GM12875 (cell line): ENCODE data around the gene MBIP.

Experiments
- H3K4me3 ChIP-seq: one replicate; pipeline ENCODE4 v1.5.1; 2011; ENCODE audit warnings: low read depth, low read length, control low read depth
- TF ChIP-seq, protein P1 (sequence below): IDR thresholded peaks from 2 replicates; pipeline ENCODE4 v1.5.1; 2011; ENCODE audit warnings: low read depth, mild to moderate bottlenecking, control low read depth, inconsistent platforms, low read length, moderate library complexity, borderline replicate concordance; ENCODE audit not compliant: insufficient read depth

The MBIP gene

DNA sequence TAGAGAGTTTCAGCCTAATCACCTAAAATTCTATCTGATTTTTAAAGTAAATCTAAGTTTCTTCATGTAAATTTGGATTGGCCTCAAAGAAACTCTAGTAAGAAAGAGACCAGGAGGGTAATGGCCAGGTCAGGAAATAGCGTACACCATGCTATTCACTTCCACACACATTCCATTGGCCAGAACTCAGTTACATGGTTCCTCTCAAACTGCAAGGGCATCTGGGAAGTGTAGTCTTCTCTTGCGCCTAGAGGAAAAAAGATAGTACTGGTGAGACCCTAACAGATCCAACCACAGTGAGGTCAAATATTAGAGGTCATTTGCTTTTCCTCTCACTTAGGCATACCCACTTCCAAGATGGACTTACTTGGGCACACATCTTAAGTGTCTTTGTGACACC lies 39.1 kb downstream of the MBIP start:
- no peak overlapping the region for H3K4me3 ChIP-seq
- TF ChIP-seq, protein P1, sequence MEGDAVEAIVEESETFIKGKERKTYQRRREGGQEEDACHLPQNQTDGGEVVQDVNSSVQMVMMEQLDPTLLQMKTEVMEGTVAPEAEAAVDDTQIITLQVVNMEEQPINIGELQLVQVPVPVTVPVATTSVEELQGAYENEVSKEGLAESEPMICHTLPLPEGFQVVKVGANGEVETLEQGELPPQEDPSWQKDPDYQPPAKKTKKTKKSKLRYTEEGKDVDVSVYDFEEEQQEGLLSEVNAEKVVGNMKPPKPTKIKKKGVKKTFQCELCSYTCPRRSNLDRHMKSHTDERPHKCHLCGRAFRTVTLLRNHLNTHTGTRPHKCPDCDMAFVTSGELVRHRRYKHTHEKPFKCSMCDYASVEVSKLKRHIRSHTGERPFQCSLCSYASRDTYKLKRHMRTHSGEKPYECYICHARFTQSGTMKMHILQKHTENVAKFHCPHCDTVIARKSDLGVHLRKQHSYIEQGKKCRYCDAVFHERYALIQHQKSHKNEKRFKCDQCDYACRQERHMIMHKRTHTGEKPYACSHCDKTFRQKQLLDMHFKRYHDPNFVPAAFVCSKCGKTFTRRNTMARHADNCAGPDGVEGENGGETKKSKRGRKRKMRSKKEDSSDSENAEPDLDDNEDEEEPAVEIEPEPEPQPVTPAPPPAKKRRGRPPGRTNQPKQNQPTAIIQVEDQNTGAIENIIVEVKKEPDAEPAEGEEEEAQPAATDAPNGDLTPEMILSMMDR = no peak

DNA sequence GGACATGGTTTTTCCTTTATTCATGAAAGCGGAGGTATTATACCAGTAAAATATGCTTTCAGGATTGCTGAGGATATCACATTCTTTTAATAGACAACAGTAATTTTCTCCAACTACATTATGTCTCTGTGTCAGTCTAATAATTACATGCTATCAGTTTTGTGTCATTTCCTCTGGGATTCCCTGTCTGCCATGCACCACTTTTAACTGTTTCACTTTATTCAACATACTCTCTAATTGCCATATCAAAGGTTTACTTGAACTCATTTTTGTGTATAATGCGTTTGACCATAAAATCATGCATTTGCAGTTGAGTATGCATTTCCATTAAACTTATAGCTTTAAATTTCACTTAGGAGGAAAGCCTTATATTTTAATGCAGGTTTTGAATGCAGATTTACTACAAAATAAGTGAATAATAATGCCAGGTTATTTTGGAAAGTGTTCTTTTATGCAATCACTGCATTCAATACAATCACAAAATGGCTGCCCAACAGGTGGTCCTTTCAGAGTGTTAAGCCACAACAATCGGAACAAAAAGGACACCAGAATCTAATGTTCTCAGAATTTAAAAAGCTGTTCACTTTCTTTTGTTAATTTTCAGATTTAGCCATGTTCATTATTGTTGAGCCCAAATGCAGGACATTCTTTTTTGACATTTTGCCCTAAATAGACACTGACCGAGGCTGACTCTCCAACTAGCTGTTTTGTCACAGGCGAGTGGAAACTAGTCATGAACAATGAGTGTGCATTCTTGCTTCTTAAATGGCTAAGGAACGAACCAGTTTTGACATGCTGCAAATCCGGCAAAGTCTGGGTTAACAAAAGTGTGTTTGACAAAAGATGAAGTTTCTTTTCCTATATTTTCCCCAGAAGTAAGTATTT lies 40.9 kb downstream of the MBIP start:
- TF ChIP-seq, protein P1 = no peak
- no peak overlapping the region for H3K4me3 ChIP-seq

DNA sequence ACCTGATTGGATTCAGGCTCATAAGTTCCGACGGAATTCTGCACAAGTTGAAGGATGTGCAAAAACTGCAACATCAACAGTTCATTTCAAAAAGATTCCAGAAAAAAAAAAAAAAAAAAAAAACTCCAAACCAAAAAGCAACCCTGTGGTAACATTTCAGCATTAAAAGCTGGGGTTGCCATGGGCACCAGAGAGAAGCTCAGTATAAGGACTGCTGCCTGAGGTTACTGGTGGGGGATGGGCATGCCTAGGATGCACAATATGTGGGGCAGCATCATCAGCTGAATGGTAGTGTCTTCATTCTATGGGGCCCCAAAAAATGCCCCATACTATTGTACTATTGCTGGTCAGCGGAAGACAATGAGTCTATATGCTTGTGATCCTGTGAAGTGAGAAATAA lies 44.7 kb downstream of the MBIP start:
- TF ChIP-seq, protein P1 = no peak
- H3K4me3 ChIP-seq = no peak overlapping the region

DNA sequence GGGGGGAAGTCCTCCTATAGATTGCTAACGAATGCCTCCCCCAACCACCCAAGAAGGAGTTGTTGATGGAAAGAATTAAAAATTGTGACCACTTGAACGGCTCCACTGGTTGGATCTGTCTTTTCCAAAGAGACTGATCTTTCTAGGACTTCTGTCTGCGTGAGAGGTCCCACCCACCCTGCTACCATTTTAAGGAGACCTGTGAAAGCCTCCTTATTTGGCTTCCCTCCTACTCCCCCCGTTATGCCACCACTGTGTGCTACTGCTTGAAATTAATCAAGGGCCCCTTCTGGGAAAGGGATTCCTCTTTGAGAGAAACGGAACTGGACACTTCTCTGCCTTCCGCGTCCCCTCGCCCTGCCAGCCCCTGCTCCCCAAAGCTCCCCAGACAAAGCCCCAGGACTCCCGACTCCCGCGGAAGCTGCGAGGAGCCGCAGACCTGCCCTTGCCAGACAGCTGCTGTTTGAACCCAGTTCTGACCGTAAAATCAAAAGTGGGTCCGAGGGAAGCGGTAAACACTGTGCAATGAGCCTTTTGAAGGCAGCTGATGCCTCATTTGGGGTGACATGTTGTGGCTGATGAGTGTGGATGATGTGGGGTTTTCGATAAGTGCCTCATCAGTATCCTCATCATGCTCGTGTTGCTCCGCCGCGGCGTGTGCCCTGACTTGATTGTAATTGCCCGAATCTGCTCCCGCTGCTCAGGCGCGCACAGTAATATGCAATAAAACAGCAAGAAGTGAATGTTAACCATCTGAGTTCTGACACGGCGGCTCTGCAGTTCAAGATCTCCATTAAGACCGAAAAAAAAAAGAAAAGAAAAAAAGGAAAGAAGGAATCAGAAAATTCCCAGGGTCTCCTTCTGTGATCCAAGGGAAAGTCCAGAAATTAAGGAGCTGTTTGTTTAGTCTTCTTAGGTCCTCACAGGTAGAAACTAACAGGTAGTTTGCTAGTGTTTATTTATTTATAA lies 48.2 kb downstream of the MBIP start:
- no peak overlapping the region for H3K4me3 ChIP-seq
- TF ChIP-seq, protein P1 = no peak

GRCh38 chr14:36271222-36271621 lies 49.2 kb downstream of the MBIP start:
- H3K4me3 ChIP-seq = no peak overlapping the region

GRCh38 chr14:36270191-36270590 lies 50.2 kb downstream of the MBIP start:
- TF ChIP-seq, protein P1 = no peak
- no peak overlapping the region for H3K4me3 ChIP-seq

More at GRCh38 chr14:36271222-36271621, 49.2 kb downstream of the MBIP start:
- TF ChIP-seq, protein P1 = no peak
